Subcutaneous preadipocyte (primary cell): ENCODE results near the gene NEIL1. TPM values are rescaled to one million over a fixed set of nuclear protein-coding genes. Genes with fewer than 3 reads are reported as not detected.

Experiments used
- total RNA-seq: library from RNA; depleted of rRNA; stranded (reverse); fragments of >200 nt; gene quantifications from 2 replicates; pipeline ENCODE4 v1.2.3, GENCODE V29; 2012

The NEIL1 gene, protein sequence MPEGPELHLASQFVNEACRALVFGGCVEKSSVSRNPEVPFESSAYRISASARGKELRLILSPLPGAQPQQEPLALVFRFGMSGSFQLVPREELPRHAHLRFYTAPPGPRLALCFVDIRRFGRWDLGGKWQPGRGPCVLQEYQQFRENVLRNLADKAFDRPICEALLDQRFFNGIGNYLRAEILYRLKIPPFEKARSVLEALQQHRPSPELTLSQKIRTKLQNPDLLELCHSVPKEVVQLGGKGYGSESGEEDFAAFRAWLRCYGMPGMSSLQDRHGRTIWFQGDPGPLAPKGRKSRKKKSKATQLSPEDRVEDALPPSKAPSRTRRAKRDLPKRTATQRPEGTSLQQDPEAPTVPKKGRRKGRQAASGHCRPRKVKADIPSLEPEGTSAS
- total RNA-seq, result 2.0 and 2.9 TPM in 2 replicates

DNA sequence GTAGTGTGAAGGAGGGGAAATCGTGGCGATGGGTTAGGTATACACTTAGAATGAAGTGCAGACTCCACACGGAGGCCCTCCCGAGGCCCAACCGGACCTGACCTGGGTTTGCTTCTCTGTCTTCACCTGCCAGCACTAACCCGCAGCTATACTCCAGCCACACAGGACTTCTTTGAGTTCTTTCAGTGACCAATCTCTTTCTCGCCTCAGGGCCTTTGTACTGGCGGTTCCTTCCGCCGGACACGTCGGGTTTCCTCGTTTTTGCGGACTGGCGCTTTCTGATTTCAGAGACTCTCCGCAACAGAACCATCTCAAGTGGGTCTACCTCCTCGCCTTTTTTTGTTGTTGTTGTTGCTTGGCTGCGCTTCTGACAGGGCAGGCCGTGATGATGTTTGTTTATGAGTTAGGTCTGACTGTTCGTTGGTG is at the start of gene NEIL1:
TSS of gene NEIL1 (plus strand) at position 244 of the 426 bp plus-strand sequence. CDS start 1,867 bp downstream, outside the sequence.

DNA sequence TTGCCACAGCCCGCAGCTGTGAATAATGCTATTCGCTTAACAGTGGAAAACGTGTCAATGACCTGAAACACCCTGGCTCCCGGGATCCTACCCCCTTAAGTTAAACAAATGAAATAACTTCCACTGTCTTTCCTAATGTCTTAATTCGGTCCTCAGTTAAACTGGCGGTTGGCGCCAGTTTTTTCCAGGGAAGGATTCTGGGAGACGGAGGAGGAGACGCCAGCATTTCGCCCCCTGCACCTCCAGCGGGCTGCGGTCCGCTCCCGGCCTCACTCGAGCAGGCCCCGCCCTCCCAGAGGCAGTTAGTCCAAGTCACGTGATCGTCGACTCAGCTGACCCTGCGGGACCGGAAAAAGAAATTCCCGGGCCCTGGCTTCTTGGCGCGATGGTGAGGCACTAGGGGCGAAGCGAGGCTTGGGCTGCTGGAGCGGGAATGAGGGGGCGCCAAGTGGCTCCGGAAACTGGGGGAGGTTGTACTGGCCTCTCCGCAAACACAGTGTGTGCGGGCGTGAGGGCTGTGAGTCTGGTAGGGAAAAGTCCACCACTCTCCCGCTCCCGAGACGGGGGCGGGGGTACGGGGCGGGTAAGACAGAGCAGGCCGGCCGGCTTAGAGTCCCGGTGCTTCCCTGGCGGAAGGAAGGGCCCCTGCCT is 11.0 kb upstream of the NEIL1 start, which contains the start of gene COMMD4:
TSS of gene COMMD4 (plus strand) at position 359 of the 651 bp plus-strand sequence. CDS start at position 386, 27 bp downstream.

DNA sequence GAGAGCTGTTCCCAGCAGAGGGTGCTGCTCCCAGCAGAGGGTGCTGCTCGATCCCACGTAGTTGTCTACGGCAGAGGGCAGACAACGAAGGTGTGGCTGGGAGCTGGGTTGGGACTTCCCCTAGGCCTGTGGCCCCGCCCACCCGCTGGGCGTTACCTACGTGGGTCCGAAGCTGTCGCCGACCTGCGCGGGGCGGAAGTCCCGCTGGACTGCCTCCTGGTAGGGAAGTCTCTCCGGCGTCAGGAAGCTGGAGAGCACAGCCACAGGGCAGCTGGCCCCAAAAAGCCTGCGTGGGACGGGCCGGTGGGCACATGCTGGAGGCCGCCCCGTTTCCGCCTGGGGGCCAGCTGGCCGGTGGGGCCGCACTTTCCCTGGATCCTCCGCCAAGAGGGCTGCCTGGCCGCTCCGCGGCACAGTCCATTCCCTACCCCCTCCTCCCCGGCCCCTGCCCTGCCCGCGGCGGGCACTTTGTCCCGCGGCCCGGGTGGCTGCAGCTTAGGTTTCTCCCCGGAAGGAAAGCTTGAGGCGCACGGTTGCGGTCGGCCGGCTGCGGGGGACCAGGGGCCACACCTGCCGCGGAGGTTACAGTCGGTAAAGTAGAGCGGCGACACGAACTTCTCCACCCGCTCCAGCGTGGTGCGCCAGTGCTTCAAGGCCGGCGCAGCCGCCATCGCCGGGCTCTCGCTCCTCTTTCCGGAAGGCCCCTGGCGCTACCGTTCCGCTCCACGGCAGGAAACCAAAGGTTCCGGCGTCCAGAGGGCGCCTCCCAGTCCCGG is 21.3 kb downstream of the NEIL1 start, which contains the start of gene MAN2C1:
TSS of gene MAN2C1 (minus strand) at position 695 of the 776 bp plus-strand sequence. CDS start at position 671, 24 bp downstream.

Other genes with a start within 250 kb of the NEIL1 start
- 5.9 and 8.0 TPM in 2 replicates for gene C15orf39, start 145.2 kb upstream of the NEIL1 start, total RNA-seq
- gene GOLGA6C, start 88.7 kb upstream of the NEIL1 start, total RNA-seq, result not detected in 2 replicates
- not detected in 2 replicates for gene GOLGA6D, start 64.2 kb upstream of the NEIL1 start, total RNA-seq
- 61.8 and 73.1 TPM in 2 replicates for gene COMMD4, start 11.0 kb upstream of the NEIL1 start, total RNA-seq
- 144 and 174 TPM in 2 replicates for gene MAN2C1, start 21.6 kb downstream of the NEIL1 start, total RNA-seq
- gene SIN3A, start 104.7 kb downstream of the NEIL1 start, total RNA-seq, result 25.0 and 33.0 TPM in 2 replicates
- 15.8 and 23.9 TPM in 2 replicates for gene PTPN9, start 232.3 kb downstream of the NEIL1 start, total RNA-seq